K562 (cell line): ENCODE data around the gene EPB42. TPM values are rescaled to one million over a fixed set of nuclear protein-coding genes. Genes with fewer than 3 reads are reported as not detected.

Experiments
- ADNP ChIP-seq: fragments of 200-800 bp; sonication (Bioruptor generic); IDR thresholded peaks from 2 replicates; pipeline ENCODE4 v1.6.1; 2016; ENCODE audit warnings: missing genetic modification characterization, missing compliant biosample characterization
- CHCHD3 ChIP-seq: fragments of 250-450 bp; sonication (Bioruptor Pico); IDR thresholded peaks from 2 replicates; pipeline ENCODE4 v2.1.2; 2022; ENCODE audit warnings: mild to moderate bottlenecking
- CREB1 ChIP-seq, 2 experiments: sonication (generic) in 1 of 2; formaldehyde crosslinking in 1 of 2; IDR thresholded peaks; 2 replicates each; pipeline versions ENCODE4 v1.6.1 to v1.8.0; 2012 to 2022; ENCODE audit warnings: inconsistent platforms in 1 of 2, mild to moderate bottlenecking in 1 of 2, missing genetic modification reagents in 1 of 2, moderate library complexity in 1 of 2
- CTBP1 ChIP-seq: fragments of 450-650 bp; IDR thresholded peaks from 2 replicates; pipeline ENCODE4 v1.6.1; 2016; ENCODE audit warnings: borderline replicate concordance
- CTCFL ChIP-seq: IDR thresholded peaks from 2 replicates; pipeline ENCODE4 v1.6.1; 2011; ENCODE audit warnings: borderline replicate concordance, low read depth, mild to moderate bottlenecking, moderate library complexity, low read length; ENCODE audit not compliant: insufficient read depth, poor library complexity, severe bottlenecking
- FOXP4 ChIP-seq: sonication (generic); formaldehyde crosslinking; IDR thresholded peaks from 2 replicates; pipeline ENCODE4 v1.8.0; 2022; ENCODE audit warnings: mild to moderate bottlenecking, missing genetic modification reagents, borderline replicate concordance
- HMBOX1 ChIP-seq: sonication (generic); IDR thresholded peaks from 2 replicates; pipeline ENCODE4 v1.6.1; 2016
- MBD1 ChIP-seq: fragments of 250-450 bp; sonication (Bioruptor Pico); IDR thresholded peaks from 2 replicates; pipeline ENCODE4 v1.8.0; 2022; ENCODE audit warnings: inconsistent platforms
- MLLT1 ChIP-seq, 2 experiments: fragments of 450-650 bp; IDR thresholded peaks; 2 replicates each; pipeline ENCODE4 v1.6.1; 2016
- MYC ChIP-seq, 2 experiments: fragments of 250-450 bp in 1 of 2; sonication (Bioruptor Pico) in 1 of 2; IDR thresholded peaks; 2 replicates each; pipeline versions ENCODE4 v1.5.1 to v1.6.1; 2012 to 2021; ENCODE audit warnings: low read depth in 2 of 2, borderline replicate concordance in 1 of 2, improper control_type of control experiment in 1 of 2, low read length in 1 of 2, mild to moderate bottlenecking in 1 of 2, moderate library complexity in 1 of 2
- NR2C2 ChIP-seq, 2 experiments: fragments of 200-800 bp in 1 of 2; sonication (Bioruptor generic) in 1 of 2; sonication (generic) in 1 of 2; formaldehyde crosslinking in 1 of 2; IDR thresholded peaks; 2 replicates each; pipeline versions ENCODE4 v1.6.1 to v1.8.0; 2016 to 2022; ENCODE audit warnings: mild to moderate bottlenecking in 1 of 2, missing compliant biosample characterization in 1 of 2, missing genetic modification characterization in 1 of 2, missing genetic modification reagents in 1 of 2
- NUFIP1 ChIP-seq: fragments of 450-650 bp; IDR thresholded peaks from 2 replicates; pipeline ENCODE4 v1.6.1; 2018; ENCODE audit not compliant: partially characterized antibody
- POLR3G ChIP-seq: IDR thresholded peaks from 2 replicates; pipeline ENCODE4 v1.6.1; 2011; ENCODE audit not compliant: insufficient read length, insufficient replicate concordance; ENCODE audit errors: extremely low read depth
- RBM34 ChIP-seq: fragments of 200-400 bp; formaldehyde crosslinking; IDR thresholded peaks from 2 replicates; pipeline ENCODE4 v1.6.1; 2018; ENCODE audit warnings: low read length, borderline replicate concordance; ENCODE audit not compliant: insufficient read depth
- TCF3 ChIP-seq: sonication (generic); formaldehyde crosslinking; IDR thresholded peaks from 2 replicates; pipeline ENCODE4 v1.4.0; 2020; ENCODE audit warnings: mild to moderate bottlenecking, missing genetic modification reagents
- ZNF24 ChIP-seq: fragments of 450-650 bp; IDR thresholded peaks from 2 replicates; pipeline ENCODE4 v1.6.1; 2016
- polyA plus RNA-seq, 8 experiments: library from polyadenylated mRNA; depleted of rRNA in 4 of 8; stranded (reverse) in 5 of 8; unstranded in 3 of 8; fragments of >200 nt; fragmentation: Nextera tagmentation in 2 of 8; fragmentation: Illumina TruSeq in 1 of 8; extraction: Ambion mirVana in 2 of 8; extraction: Trizol in 1 of 8; gene quantifications; 2 replicates each; pipeline versions ENCODE4 v1.2.1 to v1.2.3, GENCODE V29; 2011 to 2014; ENCODE audit warnings: inconsistent platforms in 1 of 8, missing spikeins in 1 of 8
- total RNA-seq, 7 experiments: library from RNA; depleted of rRNA in 6 of 7; stranded (reverse); fragments of >200 nt in 6 of 7; fragmentation: Illumina TruSeq in 2 of 7; extraction: Trizol in 2 of 7; gene quantifications; 2 replicates each; pipeline versions ENCODE4 v1.2.1 to v1.2.3, GENCODE V29; 2011 to 2021; ENCODE audit warnings: low replicate concordance in 1 of 7

The EPB42 gene
- total and polyA plus RNA-seq, 9 of the 15 experiments (the other 6 are each of a cell fraction or from before 2014, with no cell fraction given) = 0.38 to 2.3 (median 1.4) TPM

- no peak for TF ChIP-seq CTCFL
- 0 out of 2 replicates have a peak, but pooled peaks have one; percentile 45 for TF ChIP-seq ADNP
- TF ChIP-seq CREB1 (IDR thresholded peaks at IDR 0.05) = no peak
- TF ChIP-seq CREB1 (CRISPR knock-in tag; IDR thresholded peaks at IDR 0.05) = no peak
- TF ChIP-seq ZNF24 = peak; percentile 35; the same call in 1 of the 2 replicates
- TF ChIP-seq NR2C2 (CRISPR knock-in tag; IDR thresholded peaks at IDR 0.05) = 0 out of 2 replicates have a peak, but pooled peaks have one; percentile 45
- no peak for TF ChIP-seq NR2C2 (tag; IDR thresholded peaks at IDR 0.05)
- peak; percentile 27; the same call in 1 of the 2 replicates for TF ChIP-seq TCF3 (CRISPR knock-in tag)
- no peak for TF ChIP-seq HMBOX1
- TF ChIP-seq NUFIP1 = no peak
- no peak for TF ChIP-seq POLR3G
- no peak for TF ChIP-seq MLLT1 (IDR thresholded peaks at IDR 0.05)
- TF ChIP-seq CTBP1 = peak; percentile 37; the same call in 1 of the 2 replicates
- no peak for TF ChIP-seq MBD1 (CRISPR knock-in tag)
- no peak for TF ChIP-seq FOXP4 (CRISPR knock-in tag)
- no peak for TF ChIP-seq RBM34
- no peak for TF ChIP-seq MYC (IDR thresholded peaks at IDR 0.05; ENCODE audit: low read depth, low read length)
- TF ChIP-seq MYC (CRISPR knock-in tag; IDR thresholded peaks at IDR 0.05; ENCODE audit: borderline replicate concordance, low read depth) = no peak
- no peak for TF ChIP-seq CHCHD3
Observed at GRCh38 chr15:43249699-43250203, 28.9 kb upstream of the EPB42 start (continued).
